ENCODE measurements around the gene FAM216B.
"Not testable (repeated sequence)": the region's sequence is repeated elsewhere in the genome, so short reads cannot be mapped to it uniquely, and the experiment has no call there.

Gene FAM216B

DNA sequence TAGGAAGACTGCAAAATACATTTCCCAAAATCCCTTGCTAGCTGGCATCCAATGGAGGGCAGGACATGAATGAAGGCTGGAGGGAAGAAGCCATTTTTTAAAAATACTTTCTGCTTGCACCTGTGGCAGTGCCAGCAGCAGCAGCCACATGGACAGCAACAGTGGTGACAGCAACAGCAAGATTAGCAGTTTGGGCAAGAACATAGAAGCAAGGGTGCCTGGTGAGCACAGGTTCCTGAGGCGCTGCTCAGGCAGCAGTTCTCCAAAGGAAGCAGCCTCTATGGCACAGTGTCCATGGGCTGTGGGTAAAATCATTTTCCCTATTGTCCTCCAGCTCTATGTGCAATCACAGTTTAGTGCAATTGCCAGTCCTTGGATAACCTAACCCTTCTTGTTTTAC lies 1.3 kb upstream of the FAM216B start:
- no peak for DNase-seq (ENCODE audit: low read depth, low spot score)

DNA sequence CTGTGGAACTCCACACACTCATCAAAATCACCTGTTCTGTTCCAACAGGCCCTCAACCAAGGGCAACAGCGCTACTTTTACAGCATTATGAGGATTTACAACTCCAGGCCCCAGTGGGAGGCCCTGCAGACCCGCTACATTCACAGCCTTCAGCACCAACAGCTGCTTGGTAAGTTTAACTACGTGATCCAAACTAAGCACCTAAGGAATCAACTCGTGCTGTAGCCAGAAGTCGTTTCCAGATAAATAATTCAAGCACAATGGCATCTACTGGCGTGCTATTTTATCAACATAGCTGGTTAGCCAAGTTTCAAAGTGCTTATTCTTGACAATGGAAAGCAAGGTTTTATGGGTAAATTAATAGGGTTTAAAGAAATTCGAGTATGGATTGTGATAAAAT lies 5.3 kb downstream of the FAM216B start:
- DNase-seq (ENCODE audit: low read depth, low spot score), result no peak

GRCh38 chr13:42788601-42789000 lies 7.2 kb downstream of the FAM216B start:
- no peak for DNase-seq (ENCODE audit: low read depth, low spot score)

- DNase-seq (ENCODE audit: low read depth, low spot score), result no peak
Observed at GRCh38 chr13:42792154-42792553, 10.8 kb downstream of the FAM216B start.

DNA sequence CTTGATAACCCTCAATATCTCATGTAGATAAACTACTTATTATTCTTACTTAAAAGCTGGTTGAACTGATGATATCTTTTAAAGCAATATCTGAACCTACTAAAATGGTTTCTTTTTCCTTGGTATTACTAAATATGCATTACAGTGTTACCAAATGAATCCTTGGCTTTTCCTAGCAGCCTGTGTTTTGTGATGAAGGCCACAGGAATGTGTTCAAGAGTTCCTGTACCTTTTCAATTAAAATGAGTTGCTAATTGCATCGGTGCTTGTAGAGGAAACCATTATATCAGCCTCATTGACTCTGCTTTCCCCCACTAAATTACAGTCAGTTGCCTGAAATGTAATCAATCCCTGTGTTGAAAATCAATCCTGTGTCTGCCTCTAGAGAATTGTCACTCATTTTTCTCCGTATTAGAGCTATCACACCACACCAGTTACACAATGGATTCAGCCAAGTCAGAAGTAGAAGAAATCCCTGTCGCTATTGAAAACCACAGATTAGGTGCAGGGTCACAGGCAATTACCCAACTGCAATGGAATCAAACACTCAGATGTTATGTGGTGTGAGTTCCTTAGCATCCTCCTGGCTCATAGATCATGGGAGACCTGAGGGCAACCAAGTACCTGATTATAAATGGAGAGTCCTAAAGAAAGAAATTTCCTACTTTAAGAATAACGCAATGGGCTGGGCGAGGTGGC lies 13.3 kb downstream of the FAM216B start:
- no peak for DNase-seq (ENCODE audit: low read depth, low spot score)

DNA sequence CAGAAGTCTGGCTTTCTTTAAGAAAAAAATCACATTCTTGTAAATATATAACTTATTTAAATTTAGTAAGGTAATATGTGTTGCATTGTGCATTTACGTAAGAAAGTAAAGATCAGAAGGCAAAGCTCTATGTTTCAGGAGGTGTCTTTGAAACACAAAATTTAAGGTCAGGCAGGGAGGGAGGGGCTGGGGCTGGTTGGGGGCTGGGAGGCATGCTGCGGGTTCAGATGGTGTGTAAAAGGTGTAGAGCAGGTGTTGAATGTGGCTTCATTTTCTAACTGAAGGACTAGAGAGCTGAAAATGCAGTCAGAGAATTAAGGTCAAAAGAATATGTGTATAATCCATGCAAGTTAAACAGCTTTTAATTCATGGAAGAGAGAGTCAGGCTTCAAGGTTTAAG lies 14.3 kb downstream of the FAM216B start:
- no peak for DNase-seq (ENCODE audit: low read depth, low spot score)

DNA sequence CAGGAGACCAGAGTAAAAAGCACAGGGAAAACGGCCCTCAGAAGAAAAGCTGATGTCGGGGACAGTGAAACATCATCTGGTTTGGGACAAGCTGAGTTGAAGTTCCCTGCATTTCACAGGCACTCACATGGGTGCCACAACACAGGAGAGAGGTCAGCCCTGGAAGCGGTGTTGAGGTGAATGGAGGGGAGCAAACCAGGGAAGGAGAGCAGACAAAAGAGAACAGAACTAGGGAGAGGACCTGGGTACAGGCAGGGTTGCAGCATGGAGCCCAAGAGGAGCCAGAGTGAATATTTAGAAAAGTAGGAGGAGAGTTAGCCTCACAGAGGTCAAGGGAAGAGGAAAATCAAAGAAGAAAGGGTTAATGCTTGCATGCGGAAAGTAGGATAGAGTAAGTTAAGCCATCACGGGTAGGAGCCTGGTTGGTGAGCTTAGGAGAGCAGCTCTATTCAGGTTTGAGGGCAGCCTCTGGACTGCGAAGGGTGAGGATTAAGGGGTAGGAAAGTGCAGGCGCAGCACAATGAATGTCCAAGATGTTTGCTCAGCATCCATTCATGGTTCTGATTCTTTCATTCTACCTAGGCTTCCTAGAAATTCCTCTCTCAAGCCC lies 15.5 kb downstream of the FAM216B start:
- DNase-seq (ENCODE audit: low read depth, low spot score), result no peak

DNA sequence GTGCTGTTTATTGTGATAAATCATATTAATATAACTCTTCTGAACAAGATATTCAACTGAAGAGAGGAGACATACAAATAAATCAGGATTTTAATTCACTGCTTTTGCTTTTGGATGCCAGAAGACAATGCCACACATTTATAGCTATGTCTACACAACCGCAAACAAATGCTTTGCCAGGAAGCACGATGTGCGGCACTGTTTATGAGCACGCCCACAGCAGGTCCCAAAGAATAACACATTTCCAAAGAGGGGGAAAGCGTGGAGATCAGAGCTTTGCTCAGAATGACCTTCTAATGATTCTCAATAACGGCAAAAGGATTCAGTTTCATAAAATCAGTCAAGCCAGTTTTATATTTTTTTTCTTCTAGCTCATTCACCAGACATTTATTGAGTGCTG lies 16.7 kb downstream of the FAM216B start:
- DNase-seq (ENCODE audit: low read depth, low spot score), result no peak

DNA sequence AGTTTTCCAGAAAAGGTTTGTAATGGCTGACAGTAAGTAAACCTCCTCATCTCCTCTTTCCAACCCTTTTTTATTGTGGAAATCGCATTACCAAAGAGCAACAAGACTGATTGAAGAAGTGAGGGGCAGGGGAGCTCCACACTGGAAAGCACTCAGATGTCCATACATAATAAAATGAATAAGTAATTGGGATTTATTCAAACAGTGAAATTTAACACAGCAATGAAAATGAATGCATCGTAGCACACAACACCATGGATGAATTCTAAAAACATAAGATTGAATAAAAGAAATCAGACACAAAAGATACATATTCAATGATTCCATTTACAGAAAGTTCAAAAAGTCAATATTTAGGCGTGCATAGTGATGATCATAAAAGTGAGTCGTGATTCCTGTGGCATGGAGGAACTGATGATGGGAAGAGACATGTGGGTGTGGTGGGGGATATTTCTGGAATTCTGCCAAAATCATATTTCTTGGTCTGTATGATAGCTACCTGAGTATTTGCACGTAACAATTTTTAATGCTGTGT lies 18.8 kb downstream of the FAM216B start:
- no peak for DNase-seq (ENCODE audit: low read depth, low spot score)

DNA sequence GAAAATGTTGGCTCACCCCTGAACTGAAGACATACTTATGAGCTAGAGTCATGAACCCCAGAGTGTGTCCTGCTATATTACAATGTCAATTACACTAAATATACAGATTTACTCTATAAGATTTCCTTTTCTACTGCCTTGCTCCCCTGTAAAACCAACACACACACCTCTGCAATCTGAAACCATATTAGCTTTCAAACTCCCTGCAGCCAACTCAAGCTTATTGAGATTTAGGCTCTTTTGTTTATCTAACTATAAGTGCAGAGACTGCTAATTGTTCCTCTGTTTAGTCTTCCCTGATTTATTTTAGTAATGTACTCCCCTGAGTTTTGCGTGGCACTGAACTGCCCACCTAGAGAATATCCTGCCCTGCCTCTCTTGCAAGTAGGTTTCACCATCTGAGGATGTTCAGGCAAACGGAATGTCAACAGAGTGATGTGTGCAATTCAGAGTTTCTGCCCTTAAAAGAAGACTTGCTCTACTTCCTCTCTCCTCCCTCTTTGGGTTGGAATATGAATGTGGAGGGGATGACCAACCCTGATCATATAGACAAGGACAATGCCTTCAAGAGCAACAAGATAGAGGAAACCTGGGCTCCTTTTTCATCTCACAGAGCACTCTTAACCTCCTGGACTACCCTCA lies 22.3 kb downstream of the FAM216B start:
- DNase-seq (ENCODE audit: low read depth, low spot score), result no peak

- DNase-seq (ENCODE audit: low read depth, low spot score), result no peak
Observed at GRCh38 chr13:42804244-42804874, 23.0 kb downstream of the FAM216B start.

GRCh38 chr13:42807241-42807640 lies 25.9 kb downstream of the FAM216B start:
- DNase-seq (ENCODE audit: low read depth, low spot score), result no peak

GRCh38 chr13:42807866-42808265 lies 26.5 kb downstream of the FAM216B start:
- DNase-seq (ENCODE audit: low read depth, low spot score), result no peak

DNA sequence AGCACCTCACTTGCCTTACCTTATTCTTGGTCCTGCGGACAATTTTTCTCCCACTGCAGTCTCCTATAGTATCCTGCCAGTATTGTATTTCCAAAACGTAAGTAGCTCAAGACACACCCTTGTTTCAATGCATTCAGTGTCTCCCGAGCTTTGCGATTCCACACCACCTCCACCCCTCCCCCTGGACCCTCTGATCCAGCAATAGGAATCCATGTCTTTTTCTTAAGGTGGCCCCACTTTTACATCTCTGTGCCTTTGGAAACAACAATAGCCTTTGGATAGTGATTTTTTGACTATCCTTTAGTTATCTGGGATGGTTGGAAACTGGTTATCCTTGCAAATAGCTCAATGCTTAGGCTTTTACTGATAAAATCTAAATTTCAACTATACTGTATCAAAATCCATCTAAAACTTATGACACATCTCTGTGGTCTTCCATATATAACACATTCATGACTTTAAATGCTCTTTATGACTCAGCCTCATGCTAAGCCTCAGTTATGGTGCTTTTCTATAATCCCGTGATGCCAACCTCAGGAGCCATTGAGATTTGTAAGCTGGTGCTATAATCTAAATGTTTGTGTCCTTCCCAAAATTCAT lies 27.1 kb downstream of the FAM216B start:
- no peak for DNase-seq (ENCODE audit: low read depth, low spot score)

GRCh38 chr13:42812316-42812715 lies 30.9 kb downstream of the FAM216B start:
- DNase-seq (ENCODE audit: low read depth, low spot score), result no peak

DNA sequence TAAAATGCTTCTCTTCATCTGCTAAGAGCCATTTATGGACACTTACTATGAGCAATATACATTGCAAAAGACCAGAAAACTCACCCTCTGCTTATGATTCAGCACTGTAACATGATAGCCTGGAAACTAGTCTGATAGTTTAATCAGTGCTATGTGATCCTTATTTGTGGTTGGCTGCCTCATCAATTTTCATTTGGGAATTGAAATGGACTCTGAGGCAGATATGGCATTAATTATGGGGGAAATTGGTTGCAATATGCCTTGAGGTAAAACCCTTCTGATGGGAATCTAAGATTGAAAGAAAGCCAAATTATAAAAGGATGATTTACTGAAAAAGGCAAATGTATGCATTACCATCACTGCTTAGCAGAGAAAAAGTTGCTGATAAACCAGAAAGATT lies 33.5 kb downstream of the FAM216B start:
- no peak for DNase-seq (ENCODE audit: low read depth, low spot score)

DNA sequence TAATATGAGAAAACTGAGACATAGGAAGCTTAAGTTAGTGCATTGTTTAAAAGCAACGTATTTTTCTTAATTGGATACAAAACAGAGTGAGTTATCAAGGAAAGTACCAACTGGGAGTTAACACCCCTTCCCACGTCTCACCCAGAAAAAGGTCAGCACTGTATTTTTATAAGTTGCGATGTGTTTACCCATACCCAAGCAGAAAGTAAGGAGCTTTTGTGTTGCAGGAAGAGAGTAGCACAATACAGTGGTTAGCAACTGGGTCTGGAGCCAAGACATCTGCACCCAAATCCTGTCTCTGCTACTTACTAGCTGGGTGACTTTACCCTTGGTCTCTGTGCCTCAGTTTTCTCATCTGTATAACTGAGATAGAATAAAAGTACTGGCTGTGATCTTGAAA lies 34.3 kb downstream of the FAM216B start:
- no peak for DNase-seq (ENCODE audit: low read depth, low spot score)

GRCh38 chr13:42816538-42816937 lies 35.2 kb downstream of the FAM216B start:
- DNase-seq (ENCODE audit: low read depth, low spot score), result no peak

DNA sequence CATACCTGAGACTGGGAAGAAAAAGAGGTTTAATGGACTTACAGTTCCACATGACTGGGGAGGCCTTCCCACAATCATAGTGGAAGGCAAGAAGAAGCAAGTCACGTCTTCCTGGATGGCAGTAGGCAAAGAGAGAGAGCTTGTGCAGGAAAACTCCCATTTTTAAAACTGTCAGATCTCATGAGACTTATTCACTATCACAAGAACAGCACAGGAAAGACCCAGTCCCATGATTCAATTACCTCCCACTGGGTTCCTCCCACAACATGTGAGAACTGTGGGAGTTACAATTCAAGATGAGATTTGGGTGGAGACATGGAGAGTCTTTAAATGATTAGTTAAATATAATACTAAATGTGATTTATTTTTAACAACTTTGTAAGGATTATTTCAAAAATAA lies 38.3 kb downstream of the FAM216B start:
- not testable (repeated sequence) for DNase-seq (ENCODE audit: low read depth, low spot score)

DNA sequence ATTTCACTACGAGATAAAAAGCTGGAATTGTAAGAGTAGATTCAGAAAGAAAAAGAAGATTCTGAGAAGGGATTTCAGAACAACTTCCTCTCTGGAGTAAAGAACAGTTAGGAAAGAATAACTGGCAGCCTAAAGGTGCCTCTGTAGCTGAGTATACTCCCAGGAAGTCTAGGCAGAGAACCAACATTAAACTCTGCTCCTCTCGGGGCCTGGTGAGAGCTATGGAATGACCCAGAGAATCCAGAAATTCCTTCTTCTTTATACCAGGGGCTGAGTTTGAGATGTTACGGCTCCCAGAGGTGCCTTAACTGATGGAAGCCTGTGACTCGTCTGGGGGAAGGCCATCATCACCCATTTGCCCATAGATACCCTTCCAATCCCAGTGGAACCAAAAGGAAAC lies 39.1 kb downstream of the FAM216B start:
- DNase-seq (ENCODE audit: low read depth, low spot score), result no peak

GRCh38 chr13:42821437-42821836 lies 40.1 kb downstream of the FAM216B start:
- DNase-seq (ENCODE audit: low read depth, low spot score), result no peak
